Fibroblast of pulmonary artery (primary cell): ENCODE measurements around the gene TDRD6.
"Not testable (repeated sequence)": the region's sequence is repeated elsewhere in the genome, so short reads cannot be mapped to it uniquely, and the experiment has no call there.

Experiments used
- DNase-seq: peaks from one replicate; pipeline ENCODE4 v3.0.0-alpha.2; 2010; ENCODE audit warnings: low read depth
- H3K4me3 ChIP-seq: replicated peaks from 2 replicates; pipeline ENCODE4 v1.5.1; 2011; ENCODE audit warnings: low read depth, mild to moderate bottlenecking, control low read depth, low read length, moderate library complexity
- CTCF ChIP-seq: IDR thresholded peaks from 2 replicates; pipeline ENCODE4 v1.5.1; 2011; ENCODE audit warnings: mild to moderate bottlenecking, control low read depth, low read length, inconsistent platforms; ENCODE audit errors: missing control alignments

TDRD6 gene

DNA sequence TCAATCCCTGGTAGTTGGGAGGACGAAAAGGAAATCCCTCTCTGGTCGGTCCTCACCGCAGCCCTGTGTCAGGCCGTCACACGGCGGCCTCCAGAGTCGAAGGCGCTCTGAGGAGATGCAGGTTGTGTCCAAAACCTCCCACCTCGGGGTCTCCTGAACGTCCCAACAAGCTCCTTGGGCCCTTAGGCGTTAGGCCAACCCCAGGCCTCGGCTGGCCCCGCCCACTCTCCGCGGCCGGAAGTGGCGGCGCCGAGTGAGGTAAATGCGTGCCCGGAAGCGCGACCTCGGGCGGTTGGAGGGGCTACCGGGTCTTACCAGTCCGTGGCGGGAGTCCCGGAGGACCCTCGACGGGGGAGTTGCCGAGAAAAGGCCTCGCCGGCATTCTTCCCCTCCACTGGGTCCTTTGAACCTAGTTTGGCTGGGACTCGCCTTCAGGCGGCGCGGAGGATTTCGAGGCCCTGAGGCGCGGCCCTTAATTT lies at the start of gene TDRD6:
TDRD6 (plus strand) TSS at position 267 of the 479 bp plus-strand sequence. CDS start 244 bp downstream, outside the sequence.
- no peak within 1 kb of the TSS for H3K4me3 ChIP-seq
- TF ChIP-seq CTCF = no peak
- DNase-seq = no peak

GRCh38 chr6:46637933-46638332 lies 49.8 kb upstream of the TDRD6 start:
- no peak for DNase-seq
- TF ChIP-seq CTCF = no peak
- no peak overlapping the region for H3K4me3 ChIP-seq

DNA sequence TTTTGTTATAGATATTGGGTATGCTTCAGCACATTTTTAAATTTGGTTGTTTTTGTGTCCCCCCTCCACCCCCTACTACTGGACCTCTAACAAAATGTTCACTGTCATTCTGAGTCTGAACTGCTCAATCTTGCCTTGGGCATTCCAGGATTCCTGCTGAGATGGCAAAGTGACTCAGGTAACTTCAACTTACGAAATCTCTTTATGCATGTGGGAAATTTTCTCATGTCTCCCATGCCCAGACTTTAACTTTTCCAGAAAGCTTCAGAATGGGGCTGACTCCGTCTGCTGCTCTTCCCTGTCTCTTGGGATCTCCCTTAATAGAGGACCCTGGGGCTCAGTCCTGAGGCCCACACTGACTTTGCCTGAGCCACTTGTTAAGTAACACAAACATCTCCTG lies 49.0 kb upstream of the TDRD6 start:
- no peak for DNase-seq
- no peak overlapping the region for H3K4me3 ChIP-seq
- TF ChIP-seq CTCF = no peak

DNA sequence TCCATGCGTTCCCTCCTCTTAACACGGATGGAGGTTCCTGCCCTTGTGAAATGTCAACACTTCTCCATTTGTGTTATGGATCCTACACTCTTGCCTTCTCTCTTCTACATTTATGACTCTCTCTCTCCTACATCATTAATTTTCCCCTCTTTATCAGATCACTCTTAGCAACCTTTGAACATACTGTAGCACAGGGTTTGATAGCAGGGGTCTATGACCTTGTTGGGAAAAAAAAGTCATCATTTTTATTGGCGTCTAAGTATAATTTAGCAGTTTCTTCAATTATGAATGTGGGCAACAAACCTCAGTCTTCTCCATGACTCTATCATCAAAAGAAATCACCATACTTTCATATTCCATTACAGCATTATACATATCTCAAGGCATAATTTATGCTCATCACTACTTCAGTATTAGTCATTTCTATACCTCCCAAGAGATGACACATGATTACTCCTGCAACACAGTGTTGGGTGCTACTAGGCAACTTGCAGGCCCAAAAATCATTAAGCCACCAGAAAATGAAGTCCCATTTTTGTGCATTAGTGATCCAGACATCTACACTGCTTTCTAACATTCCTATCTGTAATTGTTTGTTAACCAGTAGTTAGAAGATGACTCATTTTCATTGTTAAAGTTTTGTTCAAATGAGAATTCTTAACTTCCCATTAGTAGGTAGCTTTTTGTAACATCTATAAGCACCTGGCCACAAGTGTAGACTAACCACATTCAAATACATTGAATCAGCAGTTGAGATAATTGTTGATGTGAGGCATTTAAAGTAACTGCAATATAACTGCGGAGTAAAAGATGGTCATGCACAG lies 44.5 kb upstream of the TDRD6 start:
- H3K4me3 ChIP-seq = no peak overlapping the region
- no peak for TF ChIP-seq CTCF
- no peak for DNase-seq

- H3K4me3 ChIP-seq = no peak overlapping the region
- no peak for DNase-seq
- TF ChIP-seq CTCF = no peak
Observed at GRCh38 chr6:46645265-46645664, 42.4 kb upstream of the TDRD6 start.

- not testable (repeated sequence) for H3K4me3 ChIP-seq, DNase-seq
Observed at GRCh38 chr6:46648108-46648507, 39.6 kb upstream of the TDRD6 start.

GRCh38 chr6:46648869-46649492 lies 38.7 kb upstream of the TDRD6 start:
- no peak for DNase-seq
- no peak overlapping the region for H3K4me3 ChIP-seq
- no peak for TF ChIP-seq CTCF
